ENCODE results near the gene TUBB8.
"Not testable (repeated sequence)": the region's sequence is repeated elsewhere in the genome, so short reads cannot be mapped to it uniquely, and the experiment has no call there.

Gene TUBB8

DNA sequence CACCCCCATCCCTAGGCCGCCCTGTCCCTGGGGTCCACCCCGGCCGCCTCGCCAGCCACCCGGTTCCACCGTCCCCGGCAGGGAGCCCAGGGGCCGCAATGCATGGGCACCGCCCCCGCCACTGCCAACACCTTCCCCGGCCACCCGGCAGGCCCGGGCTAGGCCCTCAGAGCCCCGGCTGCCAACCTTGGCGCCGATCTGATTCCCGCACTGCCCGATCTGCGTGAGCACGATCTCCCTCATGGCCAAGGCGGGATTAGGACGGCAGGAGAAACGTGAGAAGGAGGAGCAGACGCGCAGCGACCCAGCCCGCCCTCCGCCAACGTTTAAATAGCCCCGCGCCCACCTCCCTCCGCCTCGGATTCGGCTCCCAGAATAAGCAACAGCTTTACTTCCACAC lies at the start of gene TUBB8:
TSS of gene TUBB8 (minus strand) at position 301 of the 400 bp plus-strand sequence. CDS start at position 243, 58 bp downstream.
- DNase-seq = no peak

GRCh38 chr10:96466-96865 lies 47.4 kb upstream of the TUBB8 start:
- no peak for DNase-seq

- DNase-seq = no peak
These were observed 46.4 kb upstream of the TUBB8 start for GRCh38 chr10:95356-96115.

DNA sequence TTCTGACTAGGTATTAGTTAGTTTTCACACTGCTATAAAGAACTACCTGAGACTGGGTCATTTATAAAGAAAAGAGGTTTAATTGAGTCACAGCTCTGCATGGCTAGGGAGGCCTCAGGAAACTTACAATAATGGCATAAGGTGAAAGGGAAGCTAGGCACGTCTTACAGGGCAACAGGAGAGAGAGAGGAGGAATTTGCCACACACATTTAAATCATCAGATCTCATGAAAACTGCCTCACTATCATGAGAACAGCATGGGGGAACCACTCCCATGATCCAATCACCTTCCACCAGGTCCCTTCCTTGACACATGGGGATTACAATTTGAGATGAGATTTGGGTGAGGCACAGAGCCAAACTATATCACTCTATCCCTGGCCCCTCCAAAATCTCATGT lies 45.5 kb upstream of the TUBB8 start:
- no peak for DNase-seq

DNA sequence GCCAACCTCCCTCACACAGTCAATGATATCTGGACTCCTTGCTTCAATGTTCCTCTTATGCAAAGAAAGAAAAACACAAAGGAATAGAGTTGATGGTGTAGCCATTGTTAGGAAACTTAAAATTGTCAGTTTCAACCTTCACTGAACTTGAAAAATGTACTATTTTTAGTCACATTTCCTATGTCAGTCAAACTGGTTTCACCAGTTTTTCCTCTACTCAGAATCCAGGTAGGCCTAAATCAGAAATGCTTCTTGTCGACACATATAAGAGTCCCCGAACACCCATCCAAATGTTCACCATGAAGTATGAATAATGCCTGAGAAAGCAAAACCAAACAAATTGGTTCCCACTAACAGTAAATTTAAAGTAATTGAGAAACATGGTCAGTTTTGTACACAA lies 43.8 kb upstream of the TUBB8 start:
- no peak for DNase-seq

DNA sequence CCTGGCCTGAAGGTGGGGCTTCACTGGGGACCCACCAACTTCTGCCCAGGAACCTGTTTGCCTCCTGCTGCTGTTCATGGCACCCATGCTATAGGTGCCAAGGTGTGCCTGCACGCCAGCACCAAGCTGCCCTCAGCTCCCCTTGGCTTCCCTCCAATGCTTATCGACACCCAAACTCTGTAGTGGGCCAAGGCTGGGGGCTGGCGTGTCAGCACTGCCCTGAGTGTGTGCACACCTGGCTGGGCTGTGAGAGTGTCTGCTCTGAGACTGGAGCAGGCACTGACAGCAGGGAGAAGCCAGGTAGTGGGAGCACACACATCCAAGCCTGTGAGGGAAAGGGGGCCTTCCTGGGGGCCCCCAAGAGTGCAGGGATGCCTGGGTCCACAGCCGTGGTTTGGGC lies 43.1 kb upstream of the TUBB8 start:
- DNase-seq = no peak

GRCh38 chr10:91313-91712 lies 42.2 kb upstream of the TUBB8 start:
- no peak for DNase-seq

- DNase-seq = no peak
These were observed 41.1 kb upstream of the TUBB8 start for GRCh38 chr10:90161-90560.

DNA sequence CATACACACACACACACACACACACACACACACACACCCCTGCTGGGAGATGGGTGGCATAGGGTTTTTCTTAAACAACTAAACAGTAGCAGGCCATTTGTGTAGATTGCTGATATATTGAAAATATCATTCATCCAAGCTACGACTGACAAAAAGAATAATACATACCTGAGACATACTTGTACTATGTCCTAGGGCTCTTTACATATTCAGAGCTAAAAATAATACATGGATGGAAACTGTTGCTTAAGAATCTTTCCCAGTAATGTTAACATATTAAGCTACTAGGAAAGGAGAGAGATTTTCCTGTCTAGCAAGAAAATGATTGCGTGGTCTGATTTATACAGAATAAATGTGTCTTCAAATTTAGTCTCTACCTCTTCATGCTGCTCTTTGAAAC lies 40.2 kb upstream of the TUBB8 start:
- DNase-seq = no peak

- DNase-seq = no peak
These were observed 39.2 kb upstream of the TUBB8 start for GRCh38 chr10:88253-88652.

GRCh38 chr10:87177-88080 lies 38.3 kb upstream of the TUBB8 start:
- DNase-seq = no peak

DNA sequence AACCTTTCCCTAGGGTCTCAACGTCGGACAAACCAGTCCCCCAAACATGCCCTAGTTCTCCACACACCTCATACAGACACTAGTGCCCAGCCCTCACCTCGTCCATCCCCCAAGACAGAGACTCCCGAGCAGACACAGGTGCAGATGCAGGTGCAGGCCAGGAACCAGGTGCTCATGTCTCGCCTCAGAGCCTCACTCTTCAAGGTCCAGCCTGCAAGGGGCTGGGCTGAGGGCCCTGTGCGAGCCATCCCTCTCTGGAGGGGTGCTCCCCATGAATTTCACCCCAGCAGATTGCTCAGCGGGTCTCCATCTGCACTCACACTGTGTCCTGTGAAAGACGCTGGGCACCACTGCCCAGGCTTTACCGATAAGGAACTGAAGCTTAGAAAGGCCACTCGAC lies 36.9 kb upstream of the TUBB8 start:
- DNase-seq = no peak

DNA sequence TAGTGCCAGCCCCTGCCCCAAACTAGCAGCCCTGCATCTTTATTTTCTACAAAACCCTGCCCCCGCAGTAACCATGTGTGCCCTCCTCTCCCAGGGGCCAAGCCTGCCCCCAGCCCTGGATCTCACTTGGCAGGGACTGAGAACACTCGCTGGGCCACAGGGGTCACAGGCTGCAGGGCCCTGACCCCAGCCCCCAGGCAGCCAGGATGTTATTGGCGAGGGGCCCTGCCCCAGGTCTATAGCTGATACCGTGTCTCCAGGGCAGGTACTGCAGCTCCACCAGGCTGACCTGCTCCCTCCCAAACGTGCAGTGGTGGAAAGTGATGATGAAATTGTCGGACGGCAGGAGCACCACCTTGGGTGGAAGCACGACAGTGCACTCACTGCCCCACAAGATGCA lies 35.9 kb upstream of the TUBB8 start:
- DNase-seq = no peak

DNA sequence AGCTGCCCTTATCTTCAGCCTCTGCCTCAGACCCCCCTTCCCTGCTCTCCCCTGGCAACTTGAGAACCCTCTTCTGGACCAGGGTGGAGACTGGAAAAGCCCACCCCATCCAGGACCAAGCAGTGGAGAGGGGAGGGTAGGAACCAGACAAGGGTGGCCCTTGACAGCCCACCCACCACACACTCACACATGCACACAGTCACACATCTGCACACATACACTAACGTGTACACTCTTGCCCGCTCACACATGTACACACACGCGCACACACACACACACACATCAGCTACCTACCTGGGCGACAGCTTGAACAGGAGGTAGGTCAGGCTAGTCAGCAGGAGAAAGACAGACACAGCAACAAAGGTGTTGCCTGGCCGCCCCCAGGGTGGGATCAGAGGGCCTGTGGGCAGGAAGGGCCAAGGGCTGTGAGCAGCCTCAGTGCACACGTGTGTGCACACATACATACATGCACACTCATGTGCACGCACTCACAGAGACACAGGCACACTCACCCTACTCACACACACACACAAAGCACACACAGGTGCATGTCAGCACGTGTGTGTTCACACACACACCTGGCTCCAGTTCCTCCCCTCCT lies 34.9 kb upstream of the TUBB8 start:
- no peak for DNase-seq

DNA sequence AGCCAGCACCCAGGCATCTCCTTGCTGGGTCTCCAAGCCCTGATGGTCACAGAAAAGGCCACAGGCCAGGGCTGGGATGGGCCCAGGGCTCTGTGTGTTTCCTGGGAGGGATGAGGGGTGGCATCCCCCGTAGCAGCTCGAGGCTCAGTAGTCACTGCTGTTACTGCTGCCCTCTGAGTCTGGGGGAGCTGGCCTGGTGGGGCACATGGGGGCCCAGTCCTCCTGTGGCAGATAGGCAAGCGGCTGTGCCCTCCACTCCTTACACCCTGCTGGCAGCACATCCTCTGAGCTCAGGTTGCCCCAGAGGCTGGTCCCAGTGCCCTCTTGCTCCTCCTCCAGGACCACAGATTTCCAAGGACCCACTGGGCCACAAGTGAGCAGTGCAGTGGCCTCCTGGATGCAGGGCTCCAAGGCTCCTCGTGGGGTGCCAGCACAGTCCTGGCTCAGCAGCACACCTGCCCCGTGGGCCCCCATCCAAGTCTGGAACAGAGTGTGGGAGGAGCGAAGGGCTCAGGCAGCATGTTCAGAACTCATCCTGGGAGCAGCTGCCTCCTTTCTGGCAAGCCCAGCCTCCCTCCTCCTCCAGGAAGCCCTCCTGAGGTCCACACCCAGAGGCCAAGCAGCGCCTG lies 31.5 kb upstream of the TUBB8 start:
- no peak for DNase-seq

GRCh38 chr10:79532-80215 lies 30.6 kb upstream of the TUBB8 start:
- no peak for DNase-seq

GRCh38 chr10:78556-78955 lies 29.5 kb upstream of the TUBB8 start:
- no peak for DNase-seq

- not testable (repeated sequence) for DNase-seq
These were observed 25.1 kb upstream of the TUBB8 start for GRCh38 chr10:74266-74621.

DNA sequence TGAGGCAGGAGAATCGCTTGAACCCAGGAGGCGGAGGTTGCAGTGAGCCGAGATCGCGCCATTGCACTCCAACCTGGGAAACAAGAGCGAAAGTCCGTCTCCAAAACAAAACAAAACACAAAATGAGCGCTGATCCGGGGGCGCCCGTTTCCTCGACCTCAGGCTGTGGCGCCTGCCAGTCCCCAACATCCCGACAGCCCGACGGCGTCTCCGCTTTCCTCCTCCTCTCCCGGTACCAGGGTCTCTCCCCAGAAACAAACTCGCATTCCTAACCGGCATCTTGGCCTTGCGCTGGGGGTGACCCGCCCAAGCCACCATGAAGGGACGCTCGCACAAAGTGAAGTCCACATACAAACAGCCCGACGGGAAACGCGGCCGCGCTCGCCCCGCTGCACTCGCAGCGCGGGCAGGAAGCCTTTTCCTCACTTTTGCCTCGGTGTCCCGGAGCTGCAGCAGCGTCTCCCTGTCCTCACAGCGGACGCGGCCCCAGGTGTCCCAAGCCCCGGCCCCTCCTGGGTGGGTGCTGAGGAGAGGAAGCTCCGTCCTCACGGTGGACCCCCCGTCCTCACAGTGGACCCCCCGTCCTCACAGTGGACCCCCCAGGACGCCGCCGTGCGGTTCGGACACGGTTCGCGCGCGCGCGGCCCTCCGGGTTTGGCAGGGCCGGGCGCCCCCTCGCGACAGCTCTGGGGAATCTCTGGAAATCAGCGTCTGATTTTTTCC lies 24.6 kb upstream of the TUBB8 start:
- DNase-seq = peak; percentile 38

- DNase-seq = not testable (repeated sequence)
These were observed 19.1 kb upstream of the TUBB8 start for GRCh38 chr10:68156-68555.

DNA sequence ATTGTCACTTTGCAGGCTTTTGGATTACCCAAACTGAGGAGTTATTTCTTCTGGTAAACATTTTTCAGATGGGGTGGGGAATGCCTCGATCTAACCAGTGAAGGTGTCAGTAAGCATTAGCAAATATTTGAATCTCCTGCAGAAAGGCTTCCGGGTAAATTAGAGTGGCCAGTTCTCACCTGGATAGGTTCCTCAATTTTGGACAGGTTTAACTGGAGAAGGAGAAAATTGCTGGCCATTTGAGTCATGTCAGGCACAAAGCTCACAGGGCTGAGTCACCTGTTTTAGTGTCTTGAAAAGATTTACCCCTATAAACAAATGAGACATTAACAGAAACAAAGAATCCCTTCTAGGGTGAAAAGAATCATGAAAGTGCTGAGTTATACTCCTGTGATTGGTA lies 830 bp upstream of the TUBB8 start:
- DNase-seq = not testable (repeated sequence)

- not testable (repeated sequence) for DNase-seq
These were observed 1.2 kb downstream of the TUBB8 start for GRCh38 chr10:47864-48263.

Data from NCI-H1694 treated with DMSO at 0.1 percent for 48 hours (cell line).